GM23338 (cell line): ENCODE data around the gene PDXK. TPM values are rescaled to one million over a fixed set of nuclear protein-coding genes. Genes with fewer than 3 reads are reported as not detected.

Experiments used
- ATAC-seq: fragments of 200-7000 bp; cut with Tn5 transposase; 3 replicates; pipeline ENCODE4 v1.9.1; 2020
- DNase-seq: peaks from one replicate; pipeline ENCODE4 v3.0.0-alpha.2; 2015; ENCODE audit warnings: low spot score
- H2AFZ ChIP-seq: fragments of 200-600 bp; sonication (generic); 2 replicates; pipeline ENCODE4 v1.8.0; 2016; ENCODE audit warnings: antibody characterized with exemption, mild to moderate bottlenecking, moderate library complexity
- H3F3A ChIP-seq: fragments of 200-600 bp; sonication (generic); replicated peaks from 2 replicates; pipeline ENCODE4 v1.8.0; 2017; ENCODE audit warnings: antibody characterized with exemption, mixed run types, low read depth
- H3K27ac ChIP-seq: fragments of 200-600 bp; sonication (generic); 2 replicates; pipeline ENCODE4 v1.6.1; 2016; ENCODE audit warnings: low read depth
- H3K27me3 ChIP-seq: fragments of 200-600 bp; sonication (generic); 2 replicates; pipeline ENCODE4 v1.8.0; 2016; ENCODE audit warnings: mild to moderate bottlenecking, mixed run types, moderate library complexity; ENCODE audit not compliant: insufficient read depth
- H3K36me3 ChIP-seq: fragments of 200-600 bp; sonication (generic); 2 replicates; pipeline ENCODE4 v1.8.0; 2016; ENCODE audit warnings: mild to moderate bottlenecking; ENCODE audit not compliant: insufficient read depth
- H3K4me1 ChIP-seq: fragments of 200-600 bp; sonication (generic); 2 replicates; pipeline ENCODE4 v1.8.0; 2016; ENCODE audit warnings: mild to moderate bottlenecking, moderate library complexity; ENCODE audit not compliant: insufficient read depth
- H3K4me2 ChIP-seq: fragments of 200-600 bp; sonication (generic); 2 replicates; pipeline ENCODE4 v1.7.1; 2017; ENCODE audit warnings: mixed run types
- H3K4me3 ChIP-seq: fragments of 200-600 bp; sonication (generic); 2 replicates; pipeline ENCODE4 v1.6.1; 2016; ENCODE audit warnings: mixed run types
- H3K79me2 ChIP-seq: fragments of 200-600 bp; sonication (generic); replicated peaks from 2 replicates; pipeline ENCODE4 v1.8.0; 2017; ENCODE audit warnings: mild to moderate bottlenecking; ENCODE audit not compliant: insufficient read depth
- H3K9me2 ChIP-seq: fragments of 200-600 bp; sonication (generic); 2 replicates; pipeline ENCODE4 v1.8.0; 2017; ENCODE audit not compliant: insufficient read depth
- H4K20me1 ChIP-seq: fragments of 200-600 bp; sonication (generic); replicated peaks from 2 replicates; pipeline ENCODE4 v1.8.0; 2017; ENCODE audit warnings: mild to moderate bottlenecking; ENCODE audit not compliant: insufficient read depth
- H3K27ac Mint-ChIP-seq: 2 replicates; pipeline ENCODE4 v1.8.0; 2020; ENCODE audit warnings: inconsistent platforms, mild to moderate bottlenecking, moderate library complexity, mixed read lengths
- H3K27me3 Mint-ChIP-seq: 3 replicates; pipeline ENCODE4 v1.8.0; 2022; ENCODE audit warnings: low read depth, mild to moderate bottlenecking, moderate library complexity, mixed read lengths, inconsistent platforms; ENCODE audit not compliant: insufficient read depth, poor library complexity
- H3K36me3 Mint-ChIP-seq: 3 replicates; pipeline ENCODE4 v1.8.0; 2021; ENCODE audit warnings: low read depth, mild to moderate bottlenecking, inconsistent platforms, moderate library complexity, mixed read lengths
- H3K4me1 Mint-ChIP-seq: 3 replicates; pipeline ENCODE4 v1.8.0; 2020; ENCODE audit warnings: mild to moderate bottlenecking, inconsistent platforms, mixed read lengths
- H3K4me3 Mint-ChIP-seq: 3 replicates; pipeline ENCODE4 v1.8.0; 2021; ENCODE audit warnings: moderate library complexity, mild to moderate bottlenecking, inconsistent platforms, mixed read lengths
- H3K9me3 Mint-ChIP-seq: 3 replicates; pipeline ENCODE4 v1.8.0; 2020; ENCODE audit warnings: moderate library complexity, mild to moderate bottlenecking, inconsistent platforms, mixed read lengths
- EZH2 ChIP-seq: fragments of 200-600 bp; sonication (generic); IDR thresholded peaks from one replicate; pipeline ENCODE4 v1.8.0; 2017; ENCODE audit warnings: antibody characterized with exemption, mild to moderate bottlenecking, low read depth; ENCODE audit not compliant: unreplicated experiment
- JUNB ChIP-seq: IDR thresholded peaks from one replicate; pipeline ENCODE4 v1.6.1; 2016; ENCODE audit warnings: antibody characterized with exemption; ENCODE audit not compliant: unreplicated experiment
- NANOG ChIP-seq: IDR thresholded peaks from 2 replicates; pipeline ENCODE4 v1.6.1; 2016; ENCODE audit warnings: antibody characterized with exemption, borderline replicate concordance
- POLR2AphosphoS5 ChIP-seq: IDR thresholded peaks from 2 replicates; pipeline ENCODE4 v1.6.1; 2016; ENCODE audit warnings: antibody characterized with exemption, low read depth
- polyA plus RNA-seq: library from polyadenylated mRNA; unstranded; fragments of >200 nt; fragmentation: Nextera tagmentation; extraction: Ambion mirVana; gene quantifications from 2 replicates; pipeline ENCODE4 v1.2.1, GENCODE V29; 2016
- total RNA-seq: library from RNA; depleted of rRNA; stranded (reverse); fragments of >200 nt; shearing (Covaris generic); gene quantifications from 2 replicates; pipeline ENCODE4 v1.2.3, GENCODE V29; 2014
- TF ChIP-seq, protein P1 (sequence below): fragments of 250-450 bp; sonication (Bioruptor Pico); IDR thresholded peaks from 2 replicates; pipeline ENCODE4 v1.5.0; 2020; ENCODE audit warnings: mild to moderate bottlenecking, moderate library complexity

PDXK gene
- total and polyA plus RNA-seq, 2 experiments from 2014 or later, result 53.2 to 66.3 TPM

DNA sequence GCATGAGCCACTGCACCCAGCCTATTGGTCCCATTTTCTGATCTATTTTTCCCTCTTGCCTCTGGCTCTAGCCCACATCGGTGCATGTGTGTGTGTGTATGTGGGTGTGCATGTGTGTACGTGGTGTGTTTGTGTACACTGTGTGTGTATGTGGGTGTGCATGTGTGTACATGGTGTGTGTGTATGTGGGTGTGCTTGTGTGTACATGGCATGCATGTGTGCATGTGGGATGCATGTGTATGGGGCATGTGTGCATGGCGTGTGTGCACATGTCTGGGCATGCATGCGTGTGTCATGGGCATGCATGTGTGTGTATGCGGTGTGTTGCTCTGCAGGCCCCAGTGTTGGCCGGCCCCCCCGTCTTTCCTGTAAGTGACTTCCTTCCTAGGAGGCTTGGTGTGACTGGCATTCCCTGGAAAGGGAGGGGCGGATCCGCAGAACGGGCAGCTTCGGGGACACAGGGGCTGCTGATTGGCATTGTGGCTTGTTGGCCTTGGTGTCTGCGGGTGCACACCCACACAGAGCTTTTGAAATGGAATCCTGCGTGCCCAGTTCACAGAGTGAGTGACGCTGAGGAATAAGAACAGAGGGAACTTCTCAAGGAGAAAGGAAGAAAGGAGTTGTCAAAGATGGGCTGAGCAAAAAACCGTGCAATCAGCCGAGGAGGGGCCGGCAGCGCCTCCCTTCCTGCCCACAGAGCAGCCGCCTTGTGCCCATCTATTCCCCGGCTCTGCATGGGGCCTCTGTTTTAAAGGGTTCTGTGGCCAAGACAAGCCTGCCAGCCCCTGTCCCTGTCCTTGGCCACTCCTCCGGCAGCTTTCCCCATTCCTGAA is 8.0 kb downstream of the PDXK start:
- H3K79me2 ChIP-seq, result peaks cover 66% of the 10 kb centered on the region
- no peaks in the 10 kb centered on the region for H3K9me3 Mint-ChIP-seq
- H3K4me1 Mint-ChIP-seq, result peaks cover 28% of the 10 kb centered on the region
- H3K4me3 ChIP-seq, result no peak overlapping the region
- peak overlapping the region; percentile 42; the same call in 1 of the 3 replicates for H3K4me3 Mint-ChIP-seq
- peak overlapping the region; percentile 96; the same call in 1 of the 2 replicates for H3K27ac ChIP-seq
- H4K20me1 ChIP-seq, result peaks cover 4% of the 10 kb centered on the region; the same call in 1 of the 2 replicates
- H3K36me3 ChIP-seq, result no peaks in the 10 kb centered on the region
- no peak for DNase-seq
- H2AFZ ChIP-seq, result no peak overlapping the region
- H3K36me3 Mint-ChIP-seq, result peaks cover 7% of the 10 kb centered on the region; the same call in 2 of the 3 replicates
- no peak for ATAC-seq
- no peaks in the 10 kb centered on the region for H3K9me2 ChIP-seq
- H3K27me3 ChIP-seq, result no peaks in the 10 kb centered on the region
- peaks cover 14% of the 10 kb centered on the region; the same call in 1 of the 2 replicates for H3F3A ChIP-seq
- H3K27me3 Mint-ChIP-seq, result peaks cover 20% of the 10 kb centered on the region
- H3K4me1 ChIP-seq, result peaks cover 7% of the 10 kb centered on the region; the same call in 1 of the 2 replicates
- TF ChIP-seq POLR2AphosphoS5 (no peak), JUNB (no peak), EZH2 (no peak), NANOG (no peak)
- TF ChIP-seq, protein P1, sequence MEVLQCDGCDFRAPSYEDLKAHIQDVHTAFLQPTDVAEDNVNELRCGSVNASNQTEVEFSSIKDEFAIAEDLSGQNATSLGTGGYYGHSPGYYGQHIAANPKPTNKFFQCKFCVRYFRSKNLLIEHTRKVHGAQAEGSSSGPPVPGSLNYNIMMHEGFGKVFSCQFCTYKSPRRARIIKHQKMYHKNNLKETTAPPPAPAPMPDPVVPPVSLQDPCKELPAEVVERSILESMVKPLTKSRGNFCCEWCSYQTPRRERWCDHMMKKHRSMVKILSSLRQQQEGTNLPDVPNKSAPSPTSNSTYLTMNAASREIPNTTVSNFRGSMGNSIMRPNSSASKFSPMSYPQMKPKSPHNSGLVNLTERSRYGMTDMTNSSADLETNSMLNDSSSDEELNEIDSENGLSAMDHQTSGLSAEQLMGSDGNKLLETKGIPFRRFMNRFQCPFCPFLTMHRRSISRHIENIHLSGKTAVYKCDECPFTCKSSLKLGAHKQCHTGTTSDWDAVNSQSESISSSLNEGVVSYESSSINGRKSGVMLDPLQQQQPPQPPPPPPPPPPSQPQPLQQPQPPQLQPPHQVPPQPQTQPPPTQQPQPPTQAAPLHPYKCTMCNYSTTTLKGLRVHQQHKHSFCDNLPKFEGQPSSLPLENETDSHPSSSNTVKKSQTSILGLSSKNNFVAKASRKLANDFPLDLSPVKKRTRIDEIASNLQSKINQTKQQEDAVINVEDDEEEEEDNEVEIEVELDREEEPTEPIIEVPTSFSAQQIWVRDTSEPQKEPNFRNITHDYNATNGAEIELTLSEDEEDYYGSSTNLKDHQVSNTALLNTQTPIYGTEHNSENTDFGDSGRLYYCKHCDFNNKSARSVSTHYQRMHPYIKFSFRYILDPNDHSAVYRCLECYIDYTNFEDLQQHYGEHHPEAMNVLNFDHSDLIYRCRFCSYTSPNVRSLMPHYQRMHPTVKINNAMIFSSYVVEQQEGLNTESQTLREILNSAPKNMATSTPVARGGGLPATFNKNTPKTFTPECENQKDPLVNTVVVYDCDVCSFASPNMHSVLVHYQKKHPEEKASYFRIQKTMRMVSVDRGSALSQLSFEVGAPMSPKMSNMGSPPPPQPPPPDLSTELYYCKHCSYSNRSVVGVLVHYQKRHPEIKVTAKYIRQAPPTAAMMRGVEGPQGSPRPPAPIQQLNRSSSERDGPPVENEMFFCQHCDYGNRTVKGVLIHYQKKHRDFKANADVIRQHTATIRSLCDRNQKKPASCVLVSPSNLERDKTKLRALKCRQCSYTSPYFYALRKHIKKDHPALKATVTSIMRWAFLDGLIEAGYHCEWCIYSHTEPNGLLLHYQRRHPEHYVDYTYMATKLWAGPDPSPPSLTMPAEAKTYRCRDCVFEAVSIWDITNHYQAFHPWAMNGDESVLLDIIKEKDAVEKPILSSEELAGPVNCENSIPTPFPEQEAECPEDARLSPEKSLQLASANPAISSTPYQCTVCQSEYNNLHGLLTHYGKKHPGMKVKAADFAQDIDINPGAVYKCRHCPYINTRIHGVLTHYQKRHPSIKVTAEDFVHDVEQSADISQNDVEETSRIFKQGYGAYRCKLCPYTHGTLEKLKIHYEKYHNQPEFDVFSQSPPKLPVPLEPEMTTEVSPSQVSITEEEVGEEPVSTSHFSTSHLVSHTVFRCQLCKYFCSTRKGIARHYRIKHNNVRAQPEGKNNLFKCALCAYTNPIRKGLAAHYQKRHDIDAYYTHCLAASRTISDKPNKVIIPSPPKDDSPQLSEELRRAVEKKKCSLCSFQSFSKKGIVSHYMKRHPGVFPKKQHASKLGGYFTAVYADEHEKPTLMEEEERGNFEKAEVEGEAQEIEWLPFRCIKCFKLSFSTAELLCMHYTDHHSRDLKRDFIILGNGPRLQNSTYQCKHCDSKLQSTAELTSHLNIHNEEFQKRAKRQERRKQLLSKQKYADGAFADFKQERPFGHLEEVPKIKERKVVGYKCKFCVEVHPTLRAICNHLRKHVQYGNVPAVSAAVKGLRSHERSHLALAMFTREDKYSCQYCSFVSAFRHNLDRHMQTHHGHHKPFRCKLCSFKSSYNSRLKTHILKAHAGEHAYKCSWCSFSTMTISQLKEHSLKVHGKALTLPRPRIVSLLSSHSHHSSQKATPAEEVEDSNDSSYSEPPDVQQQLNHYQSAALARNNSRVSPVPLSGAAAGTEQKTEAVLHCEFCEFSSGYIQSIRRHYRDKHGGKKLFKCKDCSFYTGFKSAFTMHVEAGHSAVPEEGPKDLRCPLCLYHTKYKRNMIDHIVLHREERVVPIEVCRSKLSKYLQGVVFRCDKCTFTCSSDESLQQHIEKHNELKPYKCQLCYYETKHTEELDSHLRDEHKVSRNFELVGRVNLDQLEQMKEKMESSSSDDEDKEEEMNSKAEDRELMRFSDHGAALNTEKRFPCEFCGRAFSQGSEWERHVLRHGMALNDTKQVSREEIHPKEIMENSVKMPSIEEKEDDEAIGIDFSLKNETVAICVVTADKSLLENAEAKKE (CRISPR knock-in tag), result no peak
- H3K4me2 ChIP-seq, result no peak overlapping the region
- no peak overlapping the region; the same call in 1 of the 2 replicates for H3K27ac Mint-ChIP-seq
